ENCODE measurements around the gene FAM151A. TPM values are rescaled to one million over a fixed set of nuclear protein-coding genes. Genes with fewer than 3 reads are reported as not detected.

FAM151A gene
- total RNA-seq, 6 experiments from 2014 or later = not detected

GRCh38 chr1:54599211-54599823 lies 24.0 kb downstream of the FAM151A start:
- H3K27me3 Mint-ChIP-seq (ENCODE audit: insufficient read depth) = peaks cover 2% of the 10 kb centered on the region; the same call in 1 of the 2 replicates
- H3K9me3 Mint-ChIP-seq = no peaks in the 10 kb centered on the region
- H3K36me3 Mint-ChIP-seq (ENCODE audit: low read depth) = no peaks in the 10 kb centered on the region
- no peak for DNase-seq
- H3K4me1 Mint-ChIP-seq (ENCODE audit: low read depth) = no peaks in the 10 kb centered on the region
- TF ChIP-seq, protein P1, sequence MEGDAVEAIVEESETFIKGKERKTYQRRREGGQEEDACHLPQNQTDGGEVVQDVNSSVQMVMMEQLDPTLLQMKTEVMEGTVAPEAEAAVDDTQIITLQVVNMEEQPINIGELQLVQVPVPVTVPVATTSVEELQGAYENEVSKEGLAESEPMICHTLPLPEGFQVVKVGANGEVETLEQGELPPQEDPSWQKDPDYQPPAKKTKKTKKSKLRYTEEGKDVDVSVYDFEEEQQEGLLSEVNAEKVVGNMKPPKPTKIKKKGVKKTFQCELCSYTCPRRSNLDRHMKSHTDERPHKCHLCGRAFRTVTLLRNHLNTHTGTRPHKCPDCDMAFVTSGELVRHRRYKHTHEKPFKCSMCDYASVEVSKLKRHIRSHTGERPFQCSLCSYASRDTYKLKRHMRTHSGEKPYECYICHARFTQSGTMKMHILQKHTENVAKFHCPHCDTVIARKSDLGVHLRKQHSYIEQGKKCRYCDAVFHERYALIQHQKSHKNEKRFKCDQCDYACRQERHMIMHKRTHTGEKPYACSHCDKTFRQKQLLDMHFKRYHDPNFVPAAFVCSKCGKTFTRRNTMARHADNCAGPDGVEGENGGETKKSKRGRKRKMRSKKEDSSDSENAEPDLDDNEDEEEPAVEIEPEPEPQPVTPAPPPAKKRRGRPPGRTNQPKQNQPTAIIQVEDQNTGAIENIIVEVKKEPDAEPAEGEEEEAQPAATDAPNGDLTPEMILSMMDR (IDR thresholded peaks at IDR 0.05) = no peak
- no peak overlapping the region for H3K4me3 Mint-ChIP-seq
- H3K27ac Mint-ChIP-seq = no peak overlapping the region

DNA sequence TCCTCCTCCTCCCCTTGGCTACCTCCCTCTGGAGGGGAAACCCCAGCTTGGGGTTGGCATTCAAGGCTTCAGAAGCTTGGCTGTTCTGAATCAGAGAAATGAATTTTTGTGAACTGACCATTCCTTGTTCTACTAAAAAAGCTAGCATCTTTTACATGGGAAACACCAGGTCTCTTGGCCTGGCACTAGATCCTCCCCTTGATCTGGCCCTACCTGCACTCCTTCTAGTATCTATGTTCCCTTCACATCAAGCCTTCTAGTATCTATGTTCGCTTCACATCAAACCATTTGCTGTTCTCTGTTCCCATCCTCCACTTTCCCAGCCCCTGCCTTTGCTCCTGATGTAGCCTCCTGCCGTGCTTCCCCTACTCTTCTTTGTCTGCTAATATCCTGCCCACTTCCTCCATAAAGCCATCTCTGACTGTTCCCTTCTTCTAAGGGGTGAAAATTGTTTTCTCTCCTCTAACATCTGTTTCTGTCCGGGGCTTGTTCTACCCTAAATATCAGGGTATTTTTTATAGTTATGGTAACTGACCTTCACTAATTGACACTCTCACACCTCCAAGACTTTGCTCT lies 25.8 kb downstream of the FAM151A start:
- Mint-ChIP-seq H3K9me3 (no peaks in the 10 kb centered on the region), H3K36me3 (ENCODE audit: low read depth) (no peaks in the 10 kb centered on the region), H3K27me3 (ENCODE audit: insufficient read depth) (peaks cover 2% of the 10 kb centered on the region; the same call in 1 of the 2 replicates), H3K4me1 (ENCODE audit: low read depth) (no peaks in the 10 kb centered on the region), H3K27ac (no peak overlapping the region), H3K4me3 (no peak overlapping the region)
- no peak for DNase-seq
- TF ChIP-seq, protein P1 (IDR thresholded peaks at IDR 0.05) = no peak

- H3K4me3 Mint-ChIP-seq = no peak overlapping the region
- no peaks in the 10 kb centered on the region for H3K9me3 Mint-ChIP-seq
- TF ChIP-seq, protein P1 (IDR thresholded peaks at IDR 0.05) = no peak
- DNase-seq = no peak
- H3K4me1 Mint-ChIP-seq (ENCODE audit: low read depth) = no peaks in the 10 kb centered on the region
- H3K36me3 Mint-ChIP-seq (ENCODE audit: low read depth) = no peaks in the 10 kb centered on the region
- peaks cover 2% of the 10 kb centered on the region; the same call in 1 of the 2 replicates for H3K27me3 Mint-ChIP-seq (ENCODE audit: insufficient read depth)
- no peak overlapping the region for H3K27ac Mint-ChIP-seq
These were observed 26.6 kb downstream of the FAM151A start for GRCh38 chr1:54596756-54597155.

GRCh38 chr1:54595956-54596498 lies 27.3 kb downstream of the FAM151A start:
- TF ChIP-seq, protein P1 (IDR thresholded peaks at IDR 0.05) = no peak
- Mint-ChIP-seq H3K27ac (no peak overlapping the region; the same call in 1 of the 2 replicates), H3K9me3 (no peaks in the 10 kb centered on the region), H3K36me3 (ENCODE audit: low read depth) (no peaks in the 10 kb centered on the region), H3K27me3 (ENCODE audit: insufficient read depth) (peaks cover 2% of the 10 kb centered on the region; the same call in 1 of the 2 replicates), H3K4me3 (no peak overlapping the region), H3K4me1 (ENCODE audit: low read depth) (peaks cover 3% of the 10 kb centered on the region; the same call in 1 of the 2 replicates)
- no peak for DNase-seq

GRCh38 chr1:54594463-54594862 lies 28.9 kb downstream of the FAM151A start:
- H3K4me3 Mint-ChIP-seq = no peak overlapping the region
- H3K9me3 Mint-ChIP-seq = no peaks in the 10 kb centered on the region
- no peak overlapping the region for H3K27ac Mint-ChIP-seq
- peaks cover 2% of the 10 kb centered on the region for H3K27me3 Mint-ChIP-seq (ENCODE audit: insufficient read depth)
- H3K4me1 Mint-ChIP-seq (ENCODE audit: low read depth) = peaks cover 6% of the 10 kb centered on the region; the same call in 1 of the 2 replicates
- DNase-seq = no peak
- TF ChIP-seq, protein P1 (IDR thresholded peaks at IDR 0.05) = no peak
- no peaks in the 10 kb centered on the region for H3K36me3 Mint-ChIP-seq (ENCODE audit: low read depth)
